H1 (cell line): ENCODE measurements around the gene LRRC27. TPM values are rescaled to one million over a fixed set of nuclear protein-coding genes. Genes with fewer than 3 reads are reported as not detected.
A peak's percentile ranks its signal among the peaks of the same experiment; 100 is the strongest.

Source experiments
- CTCF ChIA-PET: fragments of 300-600 bp; sonication (Branson Sonifier 250); formaldehyde crosslinking; loops from one replicate; lab custom pipeline; 2021; ENCODE audit not compliant: partially characterized antibody; lab: Charles Lee
- POLR2A ChIA-PET: fragments of 300-600 bp; sonication (Branson Sonifier 250); formaldehyde crosslinking; loops from one replicate; lab custom pipeline; 2021; ENCODE audit warnings: inconsistent platforms; ENCODE audit not compliant: partially characterized antibody; lab: Charles Lee
- DNase-seq, 2 experiments: peaks; one replicate each; pipeline versions ENCODE4 v3.0.0 to v3.0.0-alpha.2; 2010 to 2022; ENCODE audit warnings: low spot score in 2 of 2, low read depth in 1 of 2, mixed read lengths in 1 of 2
- FAIRE-seq: peaks from 2 replicates; lab custom pipeline; 2011; peaks lifted over from hg19 to GRCh38; lab: Jason Lieb, UNC
- H2AFZ ChIP-seq: 2 replicates; pipeline ENCODE4 v1.8.1; 2012; ENCODE audit warnings: low read length, inconsistent platforms
- H2AK5ac ChIP-seq: 2 replicates; pipeline ENCODE4 v1.6.1; 2013; ENCODE audit warnings: low read depth, low read length
- H2BK120ac ChIP-seq: replicated peaks from 2 replicates; pipeline ENCODE3; 2013; ENCODE audit warnings: low read depth, low read length, inconsistent platforms
- H2BK12ac ChIP-seq: 2 replicates; pipeline ENCODE4 v1.6.1; 2013; ENCODE audit warnings: low read depth, low read length
- H2BK15ac ChIP-seq: 2 replicates; pipeline ENCODE4 v1.6.1; 2013; ENCODE audit warnings: low read length
- H2BK20ac ChIP-seq: 2 replicates; pipeline ENCODE4 v1.6.1; 2013; ENCODE audit warnings: low read length
- H2BK5ac ChIP-seq: 2 replicates; pipeline ENCODE4 v1.6.1; 2013; ENCODE audit warnings: low read depth, low read length
- H3K14ac ChIP-seq: 2 replicates; pipeline ENCODE4 v1.6.1; 2013; ENCODE audit warnings: inconsistent platforms; ENCODE audit not compliant: insufficient read length
- H3K18ac ChIP-seq: 2 replicates; pipeline ENCODE4 v1.6.1; 2013; ENCODE audit warnings: low read length; ENCODE audit errors: extremely low read depth
- H3K23ac ChIP-seq: 2 replicates; pipeline ENCODE4 v1.6.1; 2013; ENCODE audit warnings: inconsistent platforms; ENCODE audit not compliant: insufficient read length
- H3K23me2 ChIP-seq: 2 replicates; pipeline ENCODE4 v1.6.1; 2013; ENCODE audit warnings: low read depth, low read length
- H3K27ac ChIP-seq: 2 replicates; pipeline ENCODE4 v1.6.1; 2011; ENCODE audit warnings: low read depth, low read length, inconsistent platforms
- H3K27me3 ChIP-seq, 4 experiments: replicated peaks in 1 of 4; 1 replicate in 1 of 4; 2 replicates in 3 of 4; pipeline versions ENCODE4 v1.6.1 to v1.8.1; 2011 to 2013; ENCODE audit warnings: low read length in 3 of 4, mild to moderate bottlenecking in 3 of 4, inconsistent platforms in 2 of 4, mixed read lengths in 2 of 4, moderate library complexity in 1 of 4; ENCODE audit not compliant: control insufficient read depth in 3 of 4, insufficient read depth in 3 of 4; ENCODE audit errors: extremely low read depth in 1 of 4
- H3K36me3 ChIP-seq, 4 experiments: 2 replicates each; pipeline versions ENCODE4 v1.6.1 to v1.8.1; 2011 to 2013; ENCODE audit warnings: mild to moderate bottlenecking in 4 of 4, low read length in 3 of 4, moderate library complexity in 2 of 4, control low read depth in 1 of 4, inconsistent platforms in 1 of 4; ENCODE audit not compliant: insufficient read depth in 4 of 4, control insufficient read depth in 2 of 4
- H3K4ac ChIP-seq: replicated peaks from 2 replicates; pipeline ENCODE3; 2013; ENCODE audit warnings: low read length, low read depth, mixed read lengths, inconsistent platforms; ENCODE audit not compliant: insufficient read length
- H3K4me1 ChIP-seq, 4 experiments: replicated peaks in 1 of 4; 1 replicate in 1 of 4; 2 replicates in 3 of 4; pipeline versions ENCODE4 v1.6.1 to v1.8.1; 2011 to 2013; ENCODE audit warnings: low read length in 3 of 4, inconsistent platforms in 2 of 4, mixed read lengths in 1 of 4; ENCODE audit not compliant: insufficient read depth in 4 of 4, control insufficient read depth in 3 of 4
- H3K4me2 ChIP-seq, 2 experiments: 2 replicates each; pipeline versions ENCODE4 v1.6.1 to v1.8.1; 2011 to 2013; ENCODE audit warnings: low read depth in 2 of 2, low read length in 2 of 2, control low read depth in 1 of 2, inconsistent platforms in 1 of 2, mild to moderate bottlenecking in 1 of 2; ENCODE audit not compliant: insufficient read depth in 1 of 2
- H3K4me3 ChIP-seq, 4 experiments: fragments of 200-600, 300-600 bp in 1 of 4; sonication (generic), shearing (Covaris generic), sonication (Bioruptor Twin) in 1 of 4; 2 replicates each; pipeline versions ENCODE4 v1.5.1 to v1.8.1; 2011 to 2016; ENCODE audit warnings: low read length in 4 of 4, low read depth in 3 of 4, control low read depth in 2 of 4, inconsistent platforms in 2 of 4, mild to moderate bottlenecking in 2 of 4, mixed read lengths in 1 of 4, moderate library complexity in 1 of 4; ENCODE audit not compliant: insufficient read depth in 2 of 4; ENCODE audit errors: extremely low read depth in 1 of 4
- H3K56ac ChIP-seq: replicated peaks from 2 replicates; pipeline ENCODE3; 2013; ENCODE audit warnings: low read depth, mild to moderate bottlenecking, mixed read lengths, low read length, inconsistent platforms; ENCODE audit not compliant: insufficient read length
- H3K79me1 ChIP-seq: 2 replicates; pipeline ENCODE4 v1.6.1; 2013; ENCODE audit warnings: low read depth, low read length, control low read depth
- H3K79me2 ChIP-seq, 2 experiments: 2 replicates each; pipeline versions ENCODE4 v1.6.1 to v1.8.1; 2012 to 2013; ENCODE audit warnings: low read length in 2 of 2, mild to moderate bottlenecking in 2 of 2, inconsistent platforms in 1 of 2; ENCODE audit not compliant: insufficient read depth in 2 of 2, control insufficient read depth in 1 of 2
- H3K9ac ChIP-seq, 4 experiments: replicated peaks in 1 of 4; 1 replicate in 1 of 4; 2 replicates in 3 of 4; pipeline versions ENCODE4 v1.6.1 to v1.8.1; 2011 to 2013; ENCODE audit warnings: low read depth in 3 of 4, low read length in 3 of 4, control low read depth in 2 of 4, mild to moderate bottlenecking in 2 of 4, moderate library complexity in 2 of 4, inconsistent platforms in 1 of 4; ENCODE audit errors: extremely low read depth in 1 of 4
- H3K9me3 ChIP-seq, 2 experiments: 2 replicates each; pipeline versions ENCODE4 v1.6.1 to v1.8.1; 2012 to 2013; ENCODE audit warnings: mild to moderate bottlenecking in 2 of 2, moderate library complexity in 2 of 2, control low read depth in 1 of 2, inconsistent platforms in 1 of 2, low read depth in 1 of 2, low read length in 1 of 2, mixed read lengths in 1 of 2; ENCODE audit not compliant: insufficient read depth in 2 of 2
- H4K20me1 ChIP-seq, 2 experiments: replicated peaks in 1 of 2; 2 replicates each; pipeline versions ENCODE3 to v1.8.1; 2011 to 2013; ENCODE audit warnings: inconsistent platforms in 2 of 2, low read length in 2 of 2, mild to moderate bottlenecking in 1 of 2; ENCODE audit not compliant: insufficient read depth in 2 of 2, control insufficient read depth in 1 of 2
- H4K5ac ChIP-seq: 2 replicates; pipeline ENCODE4 v1.6.1; 2013; ENCODE audit warnings: low read length, low read depth, mixed read lengths, inconsistent platforms; ENCODE audit not compliant: insufficient read length
- H4K8ac ChIP-seq: 2 replicates; pipeline ENCODE4 v1.8.0; 2013; ENCODE audit warnings: mild to moderate bottlenecking, moderate library complexity, low read length, inconsistent platforms; ENCODE audit not compliant: insufficient read depth; ENCODE audit errors: extremely low read depth
- H4K91ac ChIP-seq: replicated peaks from 2 replicates; pipeline ENCODE3; 2013; ENCODE audit warnings: low read length, mixed read lengths, inconsistent platforms; ENCODE audit not compliant: insufficient read length
- EGR1 ChIP-seq: IDR thresholded peaks from 2 replicates; pipeline ENCODE4 v1.6.1; 2011; ENCODE audit warnings: low read depth, low read length, borderline replicate concordance
- TBP ChIP-seq: IDR thresholded peaks from 2 replicates; pipeline ENCODE4 v1.6.1; 2011; ENCODE audit warnings: low read depth, low read length, improper control_type of control experiment
- WGBS, 2 experiments: shearing (Covaris generic) in 1 of 2; methylation state at CpG; one replicate each; pipeline versions ENCODE4 v1.1.6 to v1.1.7; 2013 to 2015; ENCODE audit warnings: low lambda C conversion rate in 2 of 2, mixed read lengths in 2 of 2, inconsistent platforms in 1 of 2, low coverage in 1 of 2, missing lambda C conversion rate in 1 of 2; ENCODE audit not compliant: insufficient replicate concordance in 2 of 2, insufficient coverage in 1 of 2, insufficient read length in 1 of 2; ENCODE audit errors: extremely low coverage in 1 of 2, missing lambda C conversion rate in 1 of 2; 5-methylcytosine and 5-hydroxymethylcytosine counted together
- polyA plus RNA-seq, 7 experiments: library from polyadenylated mRNA; depleted of rRNA in 3 of 7; stranded (reverse) in 5 of 7; unstranded in 2 of 7; fragments of >200 nt in 5 of 7; fragments of 200-250 nt in 2 of 7; gene quantifications; 1 replicate in 5 of 7; 2 replicates in 1 of 7; 4 replicates in 1 of 7; pipeline versions ENCODE4 v1.2.1 to v1.2.3, GENCODE V29; 2011 to 2013; ENCODE audit warnings: missing spikeins in 2 of 7, mixed read lengths in 2 of 7
- total RNA-seq: library from RNA; stranded (reverse); fragmentation: NEBNext Ultra II Directional; extraction: Animal tissue kit (Norgen Biotek cat#: 25700); gene quantifications from 2 replicates; pipeline ENCODE4 v1.2.1, GENCODE V29; 2021

The LRRC27 gene
- total and polyA plus RNA-seq, 2 of the 8 experiments (the other 6 are each of a cell fraction or from before 2014, with no cell fraction given): 1.2 to 3.8 TPM

DNA sequence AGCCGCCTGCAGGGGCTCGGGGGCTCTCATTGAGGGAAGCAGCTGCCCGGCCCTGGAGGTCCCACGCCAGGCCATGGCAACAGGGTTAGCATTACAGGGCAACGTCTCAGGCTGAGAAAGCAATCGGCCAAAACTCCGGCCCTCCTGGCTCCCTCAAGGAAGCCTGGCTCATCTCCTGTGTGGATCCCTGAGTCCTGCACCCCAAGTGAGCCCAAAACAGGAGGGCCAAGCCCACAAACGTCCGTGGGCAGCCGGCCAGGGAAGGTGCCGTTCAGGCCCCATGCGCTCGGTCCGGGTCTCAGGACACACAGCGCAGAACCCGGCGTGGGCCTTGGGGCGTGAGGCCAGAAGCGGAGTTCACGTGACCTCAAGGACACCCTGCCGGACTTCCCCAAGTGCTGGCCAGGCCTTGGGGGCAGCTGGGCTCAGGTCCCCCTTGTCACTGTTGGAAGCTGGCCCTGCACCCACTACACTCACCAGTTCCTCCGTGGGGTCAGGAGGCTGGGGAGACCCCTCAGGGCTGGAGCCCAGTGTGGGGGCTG lies 57.0 kb downstream of the LRRC27 start:
- Histone ChIP-seq H3K18ac (peak overlapping the region; percentile 75), H3K4me2 (peak overlapping the region in 1 of 2 experiments; percentile 25; a peak in 1 of 4 replicates), H2BK5ac (peak overlapping the region; percentile 52; the same call in 1 of the 2 replicates), H3K27me3 (no peaks in the 10 kb centered on the region), H2BK15ac (peak overlapping the region; percentile 66; the same call in 1 of the 2 replicates), H2BK120ac (peak overlapping the region; percentile 63), H3K79me2 (no peaks in the 10 kb centered on the region), H2BK12ac (peak overlapping the region; percentile 71; the same call in 1 of the 2 replicates), H3K4me1 (peaks cover 0 to 12% (median 9%) of the 10 kb centered on the region in 4 experiments; a peak in 6 of 7 replicates), H3K14ac (no peak overlapping the region), H3K9me3 (no peaks in the 10 kb centered on the region), H3K79me1 (no peaks in the 10 kb centered on the region), H3K23ac (no peak overlapping the region), H3K27ac (no peak overlapping the region), H4K8ac (peak overlapping the region; percentile 75; the same call in 1 of the 2 replicates), H2BK20ac (peak overlapping the region; percentile 61; the same call in 1 of the 2 replicates), H2AFZ (no peak overlapping the region), H3K23me2 (peaks cover 8% of the 10 kb centered on the region; the same call in 1 of the 2 replicates), H4K5ac (peak overlapping the region; percentile 34), H4K20me1 (peaks cover 0 to 7% of the 10 kb centered on the region in 2 experiments), H4K91ac (peak overlapping the region; percentile 34), H3K9ac (no peak overlapping the region), H2AK5ac (no peak overlapping the region), H3K36me3 (no peaks in the 10 kb centered on the region), H3K56ac (peak overlapping the region; percentile 25), H3K4ac (peak overlapping the region; percentile 85), H3K4me3 (no peak overlapping the region)
- WGBS, 2 experiments: 56% methylated on average over 19 of the region's 22 CpGs; no CpG with 5 or more reads in 1 of the 2 experiments
- ChIA-PET CTCF (interaction anchor here (1.2 to 1.6 kb wide), 5 partner anchors 8 to 65 kb away, joined by 3 to 5 read pairs (median 3); no protein-coding TSS in a partner anchor), POLR2A (interaction anchor here (0.6 to 1.6 kb wide), 5 partner anchors 11 to 30 kb away, joined by 3 to 10 read pairs (median 4); no protein-coding TSS in a partner anchor)
- FAIRE-seq: no peak
- TF ChIP-seq TBP (no peak; the same call in 1 of the 2 replicates), EGR1 (0 out of 2 replicates have a peak, but pooled peaks have one; percentile 5)
- no peak for DNase-seq
